GM19438 (cell line): Measurements from ENCODE around the gene JAK2.
"Not testable (repeated sequence)": the region's sequence is repeated elsewhere in the genome, so short reads cannot be mapped to it uniquely, and the experiment has no call there.

Experiments used
- ATAC-seq: cut with Tn5 transposase; IDR thresholded peaks from one replicate; pipeline ENCODE4 v1.9.1; 2021; ENCODE audit warnings: low read depth; ENCODE audit not compliant: unreplicated experiment

The JAK2 gene

GRCh38 chr9:4984621-4985385 lies at the start of gene JAK2:
JAK2 (plus strand) TSS chr9:4985272; CDS start chr9:5021988, 36,716 bp downstream.
- peak; percentile 74 for ATAC-seq

DNA sequence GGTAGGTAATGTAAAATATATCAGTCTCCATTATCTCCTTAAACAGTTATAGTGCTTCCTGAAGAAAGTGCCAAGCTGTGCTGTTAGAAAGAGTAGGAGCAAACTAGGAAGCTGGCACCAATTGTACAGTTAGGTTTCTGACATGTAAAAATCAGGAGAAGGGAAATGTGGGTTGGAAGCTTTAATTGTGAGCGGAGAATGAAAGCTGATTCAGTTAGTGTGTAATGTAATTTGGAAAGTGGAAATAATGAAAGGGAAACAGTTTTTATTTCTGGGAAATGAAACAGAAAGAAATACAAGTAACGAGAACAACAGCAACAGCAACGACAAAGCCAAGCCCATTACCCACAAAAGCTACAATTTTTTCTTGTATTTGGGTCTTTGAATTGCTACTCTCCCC lies 48.8 kb upstream of the JAK2 start:
- no peak for ATAC-seq

GRCh38 chr9:4936823-4937222 lies 48.2 kb upstream of the JAK2 start:
- ATAC-seq: peak; percentile 60

GRCh38 chr9:4937446-4937845 lies 47.6 kb upstream of the JAK2 start:
- ATAC-seq: no peak

GRCh38 chr9:4938496-4938895 lies 46.6 kb upstream of the JAK2 start:
- ATAC-seq: no peak

- peak; percentile 76 for ATAC-seq
These were observed 45.9 kb upstream of the JAK2 start for GRCh38 chr9:4939118-4939561.

DNA sequence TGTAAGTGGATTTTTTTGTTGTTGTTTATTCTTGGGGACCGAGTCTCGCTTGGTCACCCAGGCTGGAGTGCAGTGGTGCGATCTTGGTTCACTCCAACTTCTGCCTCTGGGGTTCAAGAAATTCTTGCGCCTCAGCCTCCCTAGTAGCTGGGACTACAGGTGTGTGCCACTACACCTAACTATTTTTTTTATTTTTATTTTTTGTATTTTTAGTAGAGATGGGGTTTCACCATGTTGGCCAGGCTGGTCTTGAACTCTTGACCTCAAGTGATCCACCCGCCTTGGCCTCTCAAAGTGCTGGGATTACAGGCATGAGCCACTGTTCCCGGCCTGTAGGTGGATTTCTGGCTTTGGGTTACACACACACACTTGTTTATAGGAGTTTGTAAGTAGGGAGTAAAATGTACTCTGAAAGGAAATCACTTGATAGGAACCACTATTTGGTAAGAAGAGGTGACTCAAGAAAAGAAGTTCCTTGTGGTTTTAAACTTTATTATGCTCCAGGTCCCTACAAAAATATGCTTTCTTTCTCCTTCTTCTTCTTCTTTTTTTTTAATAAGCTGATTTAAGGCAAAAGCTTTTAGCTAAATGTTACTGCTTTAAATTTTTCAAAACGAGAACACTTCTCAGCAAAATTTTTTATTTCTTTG lies 42.9 kb upstream of the JAK2 start:
- ATAC-seq: not testable (repeated sequence)

- ATAC-seq: no peak
These were observed 41.7 kb upstream of the JAK2 start for GRCh38 chr9:4943346-4943745.

- ATAC-seq: not testable (repeated sequence)
These were observed 40.5 kb upstream of the JAK2 start for GRCh38 chr9:4944431-4945211.

DNA sequence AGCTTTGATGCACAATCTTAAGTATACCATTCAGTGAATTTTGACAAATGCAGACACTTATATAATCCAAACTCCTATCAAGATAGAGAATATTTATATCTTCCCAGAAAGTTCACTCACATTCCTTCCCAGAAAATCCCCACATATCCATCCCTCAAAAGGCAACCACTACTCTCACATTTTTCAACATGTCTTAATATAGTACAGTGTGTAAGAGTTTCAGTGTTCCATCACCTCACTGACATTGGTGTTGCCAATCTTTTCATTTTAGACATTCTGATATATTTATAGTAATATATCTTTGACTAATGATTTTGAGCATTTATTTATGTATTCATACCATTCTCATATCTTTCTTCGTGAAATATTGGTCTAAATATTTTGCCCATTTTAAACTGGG lies 38.1 kb upstream of the JAK2 start:
- no peak for ATAC-seq

GRCh38 chr9:4955836-4956235 lies 29.2 kb upstream of the JAK2 start:
- ATAC-seq: no peak

GRCh38 chr9:4959031-4959430 lies 26.0 kb upstream of the JAK2 start:
- no peak for ATAC-seq

DNA sequence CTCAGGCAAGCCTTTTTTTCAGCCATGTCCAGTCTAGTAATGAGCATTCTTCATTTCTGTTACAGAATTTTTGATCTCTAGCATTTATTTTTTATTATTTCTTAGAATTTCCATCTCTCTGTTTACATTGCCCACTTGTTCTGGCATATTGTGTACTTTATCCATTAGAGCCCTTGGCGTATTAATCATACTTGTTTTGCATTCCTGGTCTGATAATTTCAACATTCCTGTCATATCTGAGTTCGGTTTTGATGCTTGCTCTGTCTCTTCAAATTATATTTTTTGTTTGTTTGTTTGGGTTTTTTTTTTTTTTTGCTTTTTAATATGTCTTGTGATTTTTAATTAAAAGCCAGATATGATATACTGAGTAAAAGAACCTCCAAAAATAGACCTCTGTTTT lies 23.0 kb upstream of the JAK2 start:
- no peak for ATAC-seq

DNA sequence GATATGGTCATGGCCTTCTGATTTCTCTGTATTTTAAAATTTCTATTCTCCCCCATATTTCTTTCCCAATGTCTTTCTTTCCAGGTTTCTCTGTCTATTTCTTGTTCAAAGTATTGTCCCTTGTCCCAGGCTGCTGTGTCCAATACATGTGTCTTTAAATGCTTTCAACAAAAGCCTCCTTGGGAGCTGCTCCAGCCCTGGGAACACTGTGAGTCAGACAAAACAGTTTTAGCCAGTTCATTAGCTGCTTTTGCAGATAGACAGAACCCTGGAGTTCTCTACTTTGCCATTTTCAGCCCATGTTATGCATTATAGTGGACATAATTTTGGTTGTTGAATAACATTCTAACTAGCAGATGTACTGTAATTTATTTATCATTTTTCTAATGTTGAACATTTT lies 20.5 kb upstream of the JAK2 start:
- no peak for ATAC-seq

DNA sequence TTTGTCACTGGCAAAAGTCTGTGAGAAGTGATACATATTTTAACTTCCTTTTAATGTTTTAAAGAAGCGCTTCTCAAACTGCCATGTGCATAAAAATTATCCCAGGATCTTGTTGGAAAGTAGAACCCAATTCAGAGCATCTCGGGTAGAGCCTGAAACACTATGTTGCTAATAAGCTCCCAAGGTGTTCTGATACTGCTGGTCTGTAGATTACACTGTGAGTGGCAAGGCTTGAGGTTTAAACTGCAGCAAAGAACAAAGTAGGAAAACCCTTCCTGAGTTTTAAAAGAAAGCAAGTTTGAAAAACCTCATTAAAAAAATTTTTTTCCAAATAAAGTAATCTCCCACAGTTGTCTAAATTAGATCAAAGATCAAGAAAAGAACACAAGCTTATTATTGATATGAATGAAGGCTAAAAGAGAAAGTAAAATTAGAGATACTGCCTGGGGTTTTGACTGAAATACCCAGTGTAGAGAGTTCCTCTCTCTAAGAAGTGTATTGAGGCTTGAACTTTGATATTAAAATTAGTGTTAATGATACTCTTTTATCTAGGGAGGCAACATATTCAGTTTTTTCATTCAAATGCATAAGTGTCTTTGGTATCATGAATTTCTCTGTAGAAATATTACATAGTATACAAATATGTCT lies 19.8 kb upstream of the JAK2 start:
- ATAC-seq: no peak

- no peak for ATAC-seq
These were observed 17.5 kb upstream of the JAK2 start for GRCh38 chr9:4967523-4967922.

GRCh38 chr9:4969130-4969529 lies 15.9 kb upstream of the JAK2 start:
- ATAC-seq: no peak

GRCh38 chr9:4970970-4971641 lies 14.0 kb upstream of the JAK2 start:
- ATAC-seq: peak; percentile 88

DNA sequence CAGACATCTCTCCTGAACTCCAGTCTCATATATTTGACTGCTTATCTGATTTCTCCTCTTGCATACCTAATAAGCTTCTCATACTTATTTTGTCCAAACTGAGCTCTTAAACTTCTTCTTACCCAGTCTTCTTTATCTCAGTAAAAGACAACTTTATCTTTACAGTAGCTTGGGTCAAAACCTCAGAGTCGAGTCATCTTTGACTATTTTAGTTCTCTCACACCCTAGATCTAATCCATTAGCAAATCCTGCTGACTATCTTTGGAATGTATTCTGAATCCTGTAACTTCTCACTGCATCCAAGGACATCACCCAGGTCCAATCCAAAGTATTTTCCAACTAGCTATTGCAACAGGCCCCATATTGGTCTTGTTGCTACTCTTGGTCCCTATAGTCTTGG lies 11.8 kb upstream of the JAK2 start:
- ATAC-seq: no peak

DNA sequence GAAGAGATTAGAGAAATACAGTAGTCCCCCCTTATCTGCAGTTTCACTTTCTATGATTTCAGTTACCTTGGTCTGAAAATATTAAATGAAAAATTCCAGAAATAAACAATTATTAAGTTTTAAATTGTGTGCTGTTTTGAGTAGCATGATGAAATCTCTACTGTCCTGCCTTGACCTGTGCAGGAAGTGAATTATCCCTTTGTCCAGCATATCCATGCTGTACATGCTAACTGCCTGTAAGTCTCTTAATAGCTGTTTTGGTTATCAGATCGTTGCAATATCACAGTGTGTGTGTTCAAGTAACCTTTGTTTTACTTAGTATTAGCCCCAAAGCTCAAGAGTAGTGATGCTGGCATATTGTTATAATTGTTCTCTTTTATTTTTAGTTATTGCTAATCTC lies 11.2 kb upstream of the JAK2 start:
- ATAC-seq: no peak
